Activated T-cell treated with anti-CD3 and anti-CD28 coated beads, Interleukin-2, amount 50 U/mL, for 48 hours (primary cell): ENCODE measurements around the gene NDUFAF5.

ENCODE experiments used
- DNase-seq, 2 experiments: peaks; one replicate each; pipeline ENCODE4 v3.0.0-alpha.2; 2020

Gene NDUFAF5

DNA sequence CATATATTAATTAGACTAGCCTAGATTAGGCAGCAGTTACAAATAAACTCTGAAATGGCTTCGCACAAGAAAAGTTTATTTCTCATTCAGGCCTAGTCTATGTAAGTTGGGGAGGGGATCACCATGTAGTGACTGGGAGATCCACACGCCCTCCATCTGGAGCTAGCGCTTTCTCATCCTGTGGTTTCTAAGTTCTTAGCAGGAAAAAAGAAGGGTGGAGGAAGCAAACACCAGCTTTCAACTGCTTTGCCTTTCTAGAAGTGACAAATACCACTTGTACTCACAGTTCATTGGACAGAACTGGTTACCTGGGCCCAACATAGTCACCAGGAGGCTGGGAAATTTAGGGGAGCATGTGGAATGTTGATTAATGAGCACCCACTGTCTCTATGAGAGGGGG, 46.6 kb downstream of the NDUFAF5 start:
- no peak for DNase-seq

- DNase-seq: no peak
Measured at GRCh38 chr20:13838664-13839063, 53.8 kb downstream of the NDUFAF5 start.

- DNase-seq: no peak
Measured at GRCh38 chr20:13839421-13840092, 54.7 kb downstream of the NDUFAF5 start.

DNA sequence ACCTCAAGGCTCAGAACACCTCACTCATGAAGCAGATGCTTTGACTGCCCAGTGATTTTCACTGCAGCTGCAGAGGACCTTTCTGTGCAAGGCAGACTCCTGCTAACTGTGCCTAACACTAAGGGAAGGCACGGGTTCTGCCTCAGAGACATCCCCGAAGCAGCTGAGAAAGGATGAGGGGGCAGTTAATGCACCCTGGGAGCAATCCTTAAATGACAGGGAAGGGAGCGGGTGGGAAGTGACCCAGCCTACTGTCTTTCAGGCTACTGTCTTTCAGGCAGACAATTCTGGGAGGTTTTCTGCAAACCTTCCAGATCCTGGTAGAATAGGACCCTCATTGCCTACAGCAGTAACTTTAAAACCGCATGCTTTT, 55.3 kb downstream of the NDUFAF5 start:
- DNase-seq: no peak

- no peak for DNase-seq
Measured at GRCh38 chr20:13841206-13841605, 56.4 kb downstream of the NDUFAF5 start.

- no peak for DNase-seq
Measured at GRCh38 chr20:13844296-13844695, 59.5 kb downstream of the NDUFAF5 start.

DNA sequence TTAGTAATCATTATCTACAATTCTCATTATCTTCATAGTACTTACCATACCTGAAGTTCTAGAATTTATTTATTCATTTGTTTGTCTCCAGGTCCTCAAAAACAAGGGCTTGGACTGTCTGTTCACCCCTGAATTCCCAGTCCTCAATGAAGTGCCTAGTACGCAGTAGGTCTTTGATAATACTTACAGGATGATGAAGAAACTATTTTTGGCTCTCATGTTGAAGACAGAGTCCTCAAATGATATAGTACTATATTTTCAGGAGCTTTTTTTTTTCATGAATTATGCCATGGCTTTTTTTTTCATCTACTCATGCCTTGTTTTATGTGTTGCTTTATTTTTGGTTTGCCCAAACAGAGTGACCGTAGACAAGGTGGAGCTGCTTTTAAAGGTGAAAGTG, 66.5 kb downstream of the NDUFAF5 start:
- no peak for DNase-seq

- DNase-seq: no peak
Measured at GRCh38 chr20:13852306-13852705, 67.5 kb downstream of the NDUFAF5 start.

- DNase-seq: no peak
Measured at GRCh38 chr20:13855613-13856012, 70.8 kb downstream of the NDUFAF5 start.

DNA sequence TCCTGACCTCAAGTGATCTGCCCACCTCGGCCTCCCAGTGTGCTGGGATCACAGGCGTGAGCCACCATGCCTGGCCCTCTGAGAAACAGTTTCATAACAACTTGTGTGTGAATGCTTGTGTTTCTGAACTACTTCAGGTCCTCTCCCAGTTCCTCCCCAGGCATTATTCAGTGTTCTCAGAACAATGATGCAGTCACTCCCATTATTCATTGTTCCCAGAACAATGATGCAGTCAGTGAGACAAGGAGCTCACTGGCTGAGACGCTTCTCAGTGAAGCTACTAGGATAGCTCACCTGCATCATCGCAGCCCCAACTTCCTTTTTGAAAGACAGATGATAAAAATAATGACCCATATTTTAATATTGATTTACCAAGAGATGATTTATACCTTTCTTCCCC, 71.5 kb downstream of the NDUFAF5 start:
- no peak for DNase-seq

DNA sequence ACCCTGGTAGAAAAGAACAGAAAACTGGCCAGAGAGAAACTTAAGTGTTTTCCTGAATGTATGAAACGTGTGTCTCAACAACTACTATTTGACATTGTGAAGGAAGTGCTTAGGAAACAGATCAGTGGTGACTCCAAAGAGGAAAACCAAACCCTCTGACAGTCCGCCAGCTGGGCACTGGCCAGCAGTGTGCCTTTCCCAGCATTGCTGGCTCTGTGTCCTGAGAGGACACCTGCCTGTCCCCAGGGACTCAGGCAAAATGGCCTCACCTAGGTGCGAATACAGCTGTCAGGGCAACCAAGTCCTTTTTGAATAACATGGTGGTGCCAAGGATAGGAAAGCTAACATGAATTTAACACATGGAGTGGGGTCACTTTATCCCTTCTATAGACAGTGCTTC, 72.5 kb downstream of the NDUFAF5 start:
- no peak for DNase-seq

DNA sequence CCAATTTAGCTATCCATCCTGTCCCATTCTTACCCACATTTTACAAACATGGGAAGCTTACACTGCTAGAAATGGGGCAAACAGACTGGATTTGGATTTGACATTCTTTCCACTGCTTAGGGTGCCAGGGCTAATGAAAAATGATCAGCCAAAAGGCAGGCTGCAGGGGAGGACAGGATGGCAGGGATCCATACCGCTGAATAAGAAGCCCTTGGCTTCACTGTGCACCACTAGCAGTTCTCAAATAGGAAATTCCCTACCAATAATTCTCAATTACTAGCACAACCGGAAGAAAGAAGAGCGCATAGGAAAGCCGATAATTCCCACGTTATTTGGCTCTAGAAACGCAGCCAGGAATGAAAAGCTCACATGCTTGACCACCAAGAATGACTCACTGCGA, 73.1 kb downstream of the NDUFAF5 start:
- DNase-seq: no peak

GRCh38 chr20:13858439-13858838, 73.6 kb downstream of the NDUFAF5 start:
- no peak for DNase-seq

DNA sequence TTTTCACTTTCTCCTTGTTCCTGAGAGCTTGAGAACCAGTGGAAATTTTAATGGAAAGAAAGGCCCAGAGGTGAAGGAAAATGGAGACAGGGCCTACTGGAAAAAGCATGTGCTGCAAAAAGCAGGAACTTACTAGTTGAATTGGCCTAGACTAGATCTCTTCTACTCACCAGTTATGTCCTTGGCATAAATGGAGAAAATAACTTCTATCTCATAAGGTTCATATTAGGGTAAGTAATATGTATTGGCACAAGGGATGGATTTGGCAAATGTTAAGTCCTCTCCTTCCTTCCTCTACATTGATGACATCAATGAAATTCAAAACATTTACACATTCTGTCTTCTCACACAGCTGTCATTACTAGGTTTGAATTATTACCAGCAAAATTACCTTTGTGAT, 74.0 kb downstream of the NDUFAF5 start:
- DNase-seq: no peak

DNA sequence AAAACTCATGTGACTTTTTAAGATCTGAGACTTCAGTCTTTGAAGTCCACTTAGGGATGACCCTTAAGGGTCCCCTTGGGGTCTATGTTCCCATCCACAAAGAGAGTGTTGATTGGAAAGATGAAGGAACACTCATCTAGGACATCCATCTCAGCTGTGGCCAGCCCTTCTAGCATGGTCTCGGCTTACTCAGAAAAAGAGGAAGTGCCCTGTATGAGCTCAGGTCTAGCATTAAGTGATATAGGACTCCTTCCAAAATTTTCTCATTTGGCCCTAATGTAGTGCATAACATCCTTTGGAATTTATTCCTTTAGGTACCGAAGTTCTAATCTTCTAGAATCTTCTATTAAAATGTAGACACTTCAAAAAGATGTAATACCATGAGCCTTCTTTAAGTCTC, 77.4 kb downstream of the NDUFAF5 start:
- no peak for DNase-seq

DNA sequence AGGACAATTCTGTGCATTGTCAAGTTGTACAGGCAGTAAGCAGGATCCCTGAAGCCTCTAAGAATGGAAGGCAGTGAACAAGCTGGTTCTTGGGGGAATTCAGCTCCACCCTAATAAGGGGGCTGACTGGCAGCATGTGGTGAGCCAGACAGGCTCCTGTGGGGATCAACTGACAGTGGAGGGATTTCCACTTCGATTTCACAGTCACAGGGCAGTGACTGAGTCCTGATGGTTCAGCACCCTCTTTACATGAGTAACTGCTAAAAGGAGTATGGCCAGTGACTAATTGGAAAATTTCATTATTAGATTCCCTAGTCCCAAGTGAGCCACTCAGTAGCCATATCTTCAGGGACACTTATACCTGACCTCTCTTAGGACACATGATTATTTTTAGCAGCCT, 78.4 kb downstream of the NDUFAF5 start:
- DNase-seq: no peak

DNA sequence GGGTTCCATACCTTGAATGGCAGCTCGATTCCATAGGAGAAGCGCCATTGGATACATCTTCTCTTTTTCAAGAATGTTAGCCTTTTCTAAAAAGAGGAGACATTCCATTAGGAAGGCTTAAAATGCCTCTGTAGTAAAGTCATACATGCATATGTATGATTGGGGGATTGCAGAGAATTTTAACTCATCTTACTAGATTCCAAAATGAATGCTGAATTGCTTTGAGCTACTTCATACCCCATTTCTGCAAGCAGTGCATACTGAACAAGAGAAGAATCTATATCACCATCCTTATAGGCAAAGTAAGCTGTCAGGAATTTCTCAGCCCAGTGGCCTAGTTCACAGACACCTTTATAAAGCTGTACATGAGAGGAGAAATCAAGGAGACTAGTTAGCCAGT, 80.3 kb downstream of the NDUFAF5 start:
- DNase-seq: no peak

GRCh38 chr20:13865791-13866351, 81.0 kb downstream of the NDUFAF5 start:
- DNase-seq: no peak

- no peak for DNase-seq
Measured at GRCh38 chr20:13868331-13868730, 83.5 kb downstream of the NDUFAF5 start.

GRCh38 chr20:13870170-13870748, 85.4 kb downstream of the NDUFAF5 start:
- no peak for DNase-seq
